Endothelial cell of umbilical vein (primary cell): ENCODE measurements around the gene LRRC71. TPM values are rescaled to one million over a fixed set of nuclear protein-coding genes. Genes with fewer than 3 reads are reported as not detected.

Experiments used
- BruUV-seq: library from RNA; stranded (reverse); fragments of 400-500 nt; replicated peaks from 2 replicates; lab custom pipeline; 2021; lab: Mats Ljungman, UMichigan
- CTCF ChIA-PET: fragments of 300-600, 350-600 bp; sonication (Branson Sonifier 250); formaldehyde crosslinking; loops from one replicate; lab custom pipeline; 2021; ENCODE audit warnings: antibody characterized with exemption, inconsistent platforms; lab: Charles Lee
- POLR2A ChIA-PET: fragments of 300-600, 350-600 bp; sonication (Branson Sonifier 250); formaldehyde crosslinking; loops from one replicate; lab custom pipeline; 2021; ENCODE audit warnings: antibody characterized with exemption, inconsistent platforms; lab: Charles Lee
- DNase-seq: peaks from one replicate; pipeline ENCODE4 v3.0.0-alpha.2; 2011; ENCODE audit warnings: low read depth, low spot score
- FAIRE-seq: peaks from 2 replicates; lab custom pipeline; 2011; peaks lifted over from hg19 to GRCh38; lab: Jason Lieb, UNC
- H2AFZ ChIP-seq: 2 replicates; pipeline ENCODE4 v1.6.0; 2012; ENCODE audit warnings: low read depth, low read length, control low read depth, inconsistent platforms
- H3K27ac ChIP-seq: 2 replicates; pipeline ENCODE4 v1.5.1; 2011; ENCODE audit warnings: low read depth, mild to moderate bottlenecking, control low read depth, low read length, moderate library complexity; ENCODE audit not compliant: insufficient read depth
- H3K27me3 ChIP-seq, 2 experiments: 2 replicates each; pipeline versions ENCODE4 v1.6.0 to v1.6.1; 2011; ENCODE audit warnings: low read length in 2 of 2, mixed read lengths in 1 of 2; ENCODE audit not compliant: control insufficient read depth in 2 of 2, insufficient read depth in 2 of 2
- H3K36me3 ChIP-seq, 2 experiments: 2 replicates in 1 of 2; 3 replicates in 1 of 2; pipeline ENCODE4 v1.5.1; 2011; ENCODE audit warnings: low read length in 2 of 2, mild to moderate bottlenecking in 1 of 2, moderate library complexity in 1 of 2; ENCODE audit not compliant: control insufficient read depth in 2 of 2, insufficient read depth in 2 of 2; ENCODE audit errors: extremely low read depth in 1 of 2
- H3K4me1 ChIP-seq: 3 replicates; pipeline ENCODE4 v1.5.1; 2011; ENCODE audit warnings: mild to moderate bottlenecking, low read length; ENCODE audit not compliant: control insufficient read depth, insufficient read depth; ENCODE audit errors: extremely low read depth
- H3K4me2 ChIP-seq: 2 replicates; pipeline ENCODE4 v1.6.1; 2011; ENCODE audit warnings: low read length, control low read depth, mixed read lengths; ENCODE audit not compliant: insufficient read depth
- H3K4me3 ChIP-seq, 3 experiments: fragments of 200-600 bp in 1 of 3; sonication (generic), shearing (Covaris generic) in 1 of 3; replicated peaks in 1 of 3; 2 replicates each; pipeline ENCODE4 v1.5.1; 2011 to 2016; ENCODE audit warnings: control low read depth in 3 of 3, low read length in 3 of 3, mild to moderate bottlenecking in 2 of 3, inconsistent platforms in 1 of 3, low read depth in 1 of 3, moderate library complexity in 1 of 3; ENCODE audit not compliant: insufficient read depth in 1 of 3
- H3K79me2 ChIP-seq: 2 replicates; pipeline ENCODE4 v1.6.0; 2012; ENCODE audit warnings: low read length, inconsistent platforms; ENCODE audit not compliant: control insufficient read depth, insufficient read depth
- H3K9ac ChIP-seq: replicated peaks from 2 replicates; pipeline ENCODE3; 2011; ENCODE audit warnings: low read length, control low read depth; ENCODE audit not compliant: insufficient read depth; ENCODE audit errors: extremely low read depth
- H3K9me1 ChIP-seq: replicated peaks from 3 replicates; pipeline ENCODE4 v1.6.0; 2011; ENCODE audit warnings: mild to moderate bottlenecking, low read length; ENCODE audit not compliant: control insufficient read depth, insufficient read depth; ENCODE audit errors: extremely low read depth
- H3K9me3 ChIP-seq: replicated peaks from 2 replicates; pipeline ENCODE4 v1.5.1; 2012; ENCODE audit warnings: low read length, inconsistent platforms; ENCODE audit not compliant: control insufficient read depth, insufficient read depth
- H4K20me1 ChIP-seq: replicated peaks from 2 replicates; pipeline ENCODE3; 2011; ENCODE audit warnings: mild to moderate bottlenecking, low read length; ENCODE audit not compliant: control insufficient read depth, insufficient read depth; ENCODE audit errors: extremely low read depth
- CTCF ChIP-seq, 2 donors: IDR thresholded peaks; 1 replicate in 1 of 2; 2 replicates in 1 of 2; pipeline ENCODE4 v1.5.1; 2011; ENCODE audit warnings: low read length in 2 of 2, mild to moderate bottlenecking in 2 of 2, moderate library complexity in 2 of 2, control low read depth in 1 of 2, inconsistent platforms in 1 of 2, low read depth in 1 of 2; ENCODE audit not compliant: insufficient read depth in 1 of 2; ENCODE audit errors: extremely low read depth in 1 of 2
- FOS ChIP-seq: IDR thresholded peaks from 2 replicates; pipeline ENCODE4 v1.6.1; 2011; ENCODE audit warnings: mild to moderate bottlenecking, low read length, moderate library complexity, borderline replicate concordance; ENCODE audit not compliant: insufficient read depth
- JUN ChIP-seq: IDR thresholded peaks from 2 replicates; pipeline ENCODE4 v1.6.1; 2011; ENCODE audit warnings: borderline replicate concordance, low read depth; ENCODE audit not compliant: insufficient read length, insufficient read depth
- MAX ChIP-seq: IDR thresholded peaks from 2 replicates; pipeline ENCODE4 v1.6.1; 2011; ENCODE audit not compliant: insufficient read depth, insufficient read length
- MYC ChIP-seq: IDR thresholded peaks from one replicate; pipeline ENCODE4 v1.6.1; 2011; ENCODE audit warnings: mild to moderate bottlenecking, low read depth, low read length
- POLR2A ChIP-seq: IDR thresholded peaks from 2 replicates; pipeline ENCODE4 v1.6.1; 2012; ENCODE audit warnings: low read depth, mild to moderate bottlenecking, control low read depth, low read length
- dilution Hi-C: fragments of 300-500 bp; cut with MboI; formaldehyde crosslinking; loops from one replicate; pipeline ENCODE4 v1.15.0; 2019; ENCODE audit warnings: low sequenced_read_pairs; ENCODE audit not compliant: extremely low pct_ligation_motif_present
- intact Hi-C: fragments of 100-400 bp; cut with micrococcal nuclease; formaldehyde crosslinking; loops from one replicate; pipeline ENCODE4 v1.10.0; 2022
- polyA plus RNA-seq, 4 experiments: library from polyadenylated mRNA; depleted of rRNA in 3 of 4; stranded (reverse) in 3 of 4; unstranded in 1 of 4; fragments of >200 nt; gene quantifications; 2 replicates each; pipeline versions ENCODE4 v1.2.1 to v1.2.3, GENCODE V29; 2011 to 2012; ENCODE audit warnings: missing spikeins in 1 of 4
- total RNA-seq: library from RNA; stranded (reverse); gene quantifications from 2 replicates; pipeline ENCODE4 v1.2.3, GENCODE V29; 2021

LRRC71 gene
- total and polyA plus RNA-seq, 2 donors (not counting 3 experiments of a cell fraction or from before 2014, with no cell fraction given) = 0.35 to 0.66 TPM

- no peaks in the 10 kb centered on the region for H3K4me1 ChIP-seq
- H3K27me3 ChIP-seq = peaks cover 2 to 15% of the 10 kb centered on the region in 2 experiments
- dilution Hi-C loops (no loop called here), intact Hi-C loops (no loop called here)
- BruUV-seq = no TSS peak
- no peak overlapping the region for H3K9ac ChIP-seq
- no peak overlapping the region for H3K4me2 ChIP-seq
- H2AFZ ChIP-seq = no peak overlapping the region
- TF ChIP-seq POLR2A = no peak
- no peak for TF ChIP-seq MYC
- TF ChIP-seq FOS = no peak
- TF ChIP-seq MAX = no peak
- no peak for TF ChIP-seq JUN
- no peak for TF ChIP-seq CTCF (IDR thresholded peaks at IDR 0.05; ENCODE audit: extremely low read depth in 1 of 2, insufficient read depth in 1 of 2, low read depth in 1 of 2, low read length in 2 of 2)
- FAIRE-seq (no peak), DNase-seq (no peak)
- CTCF ChIA-PET = interaction anchor here (0.7 to 8.4 kb wide), 11 partner anchors 10 to 199 kb away, joined by 3 to 137 read pairs (median 6); partner anchors contain the start of genes ISG20L2 and METTL25B
- no peaks in the 10 kb centered on the region for H4K20me1 ChIP-seq
- H3K27ac ChIP-seq = no peak overlapping the region
- H3K9me3 ChIP-seq = no peaks in the 10 kb centered on the region
- POLR2A ChIA-PET = interaction anchor here (0.6 to 1.0 kb wide), 2 partner anchors 43 to 66 kb away, joined by 3 read pairs; no protein-coding TSS in a partner anchor
- no peak overlapping the region for H3K4me3 ChIP-seq
- no peaks in the 10 kb centered on the region for H3K9me1 ChIP-seq
- H3K79me2 ChIP-seq = no peaks in the 10 kb centered on the region
- no peaks in the 10 kb centered on the region for H3K36me3 ChIP-seq
These were observed 33.1 kb upstream of the LRRC71 start for GRCh38 chr1:156887317-156887716.
